Astrocyte (in vitro differentiated cells and primary cell): ENCODE measurements around the gene MYPN. TPM values are rescaled to one million over a fixed set of nuclear protein-coding genes. Genes with fewer than 3 reads are reported as not detected.
A peak's percentile ranks its signal among the peaks of the same experiment; 100 is the strongest.

Source experiments
- DNase-seq: peaks from one replicate; pipeline ENCODE4 v3.0.0-alpha.2; 2010; ENCODE audit warnings: low read depth
- FAIRE-seq: peaks from 2 replicates; lab custom pipeline; 2011; peaks lifted over from hg19 to GRCh38; lab: Jason Lieb, UNC
- H2AFZ ChIP-seq: 2 replicates; pipeline ENCODE4 v1.6.0; 2012; ENCODE audit warnings: low read depth, low read length, inconsistent platforms
- H3K27ac ChIP-seq: 2 replicates; pipeline ENCODE4 v1.5.1; 2011; ENCODE audit warnings: low read depth, low read length, inconsistent platforms
- H3K27me3 ChIP-seq: 2 replicates; pipeline ENCODE4 v1.6.0; 2011; ENCODE audit warnings: low read length, inconsistent platforms; ENCODE audit not compliant: insufficient read depth
- H3K36me3 ChIP-seq: 2 replicates; pipeline ENCODE4 v1.5.1; 2011; ENCODE audit warnings: low read length, inconsistent platforms; ENCODE audit not compliant: insufficient read depth
- H3K4me1 ChIP-seq: 2 replicates; pipeline ENCODE4 v1.5.1; 2011; ENCODE audit warnings: low read length, inconsistent platforms; ENCODE audit not compliant: insufficient read depth
- H3K4me2 ChIP-seq: 2 replicates; pipeline ENCODE4 v1.6.0; 2012; ENCODE audit warnings: low read length, inconsistent platforms
- H3K4me3 ChIP-seq: 2 replicates; pipeline ENCODE4 v1.5.1; 2011; ENCODE audit warnings: low read depth, mild to moderate bottlenecking, low read length, inconsistent platforms; ENCODE audit not compliant: insufficient read depth
- H3K79me2 ChIP-seq: 2 replicates; pipeline ENCODE4 v1.6.0; 2012; ENCODE audit warnings: mild to moderate bottlenecking, low read length, inconsistent platforms; ENCODE audit not compliant: insufficient read depth
- H3K9ac ChIP-seq: 2 replicates; pipeline ENCODE4 v1.6.0; 2012; ENCODE audit warnings: mild to moderate bottlenecking, low read length, inconsistent platforms
- H3K9me3 ChIP-seq: 2 replicates; pipeline ENCODE4 v1.5.1; 2012; ENCODE audit warnings: low read depth, mild to moderate bottlenecking, low read length, inconsistent platforms; ENCODE audit not compliant: insufficient read depth
- H4K20me1 ChIP-seq: 2 replicates; pipeline ENCODE4 v1.6.0; 2012; ENCODE audit warnings: low read length, inconsistent platforms; ENCODE audit not compliant: insufficient read depth
- H3K27ac Mint-ChIP-seq: one replicate; pipeline ENCODE4 v1.8.0; 2021; ENCODE audit warnings: mild to moderate bottlenecking, mixed read lengths; ENCODE audit not compliant: unreplicated experiment
- H3K27me3 Mint-ChIP-seq: one replicate; pipeline ENCODE4 v1.8.0; 2021; ENCODE audit warnings: low read depth, mixed read lengths; ENCODE audit not compliant: unreplicated experiment
- H3K36me3 Mint-ChIP-seq: one replicate; pipeline ENCODE4 v1.8.0; 2021; ENCODE audit warnings: low read depth, mixed read lengths; ENCODE audit not compliant: unreplicated experiment
- H3K4me1 Mint-ChIP-seq: one replicate; pipeline ENCODE4 v1.8.0; 2021; ENCODE audit warnings: low read depth, mixed read lengths; ENCODE audit not compliant: unreplicated experiment
- H3K4me3 Mint-ChIP-seq: one replicate; pipeline ENCODE4 v1.8.0; 2021; ENCODE audit warnings: mild to moderate bottlenecking, moderate library complexity, mixed read lengths; ENCODE audit not compliant: unreplicated experiment
- H3K9me3 Mint-ChIP-seq: one replicate; pipeline ENCODE4 v1.8.0; 2021; ENCODE audit warnings: mild to moderate bottlenecking, mixed read lengths; ENCODE audit not compliant: unreplicated experiment
- CTCF ChIP-seq: IDR thresholded peaks from 2 replicates; pipeline ENCODE4 v1.5.1; 2011; ENCODE audit warnings: low read depth, mild to moderate bottlenecking, inconsistent platforms, low read length, moderate library complexity; ENCODE audit not compliant: insufficient read depth
- EZH2 ChIP-seq: IDR thresholded peaks from 2 replicates; pipeline ENCODE4 v1.6.1; 2012; ENCODE audit warnings: mild to moderate bottlenecking, low read length, inconsistent platforms; ENCODE audit not compliant: insufficient read depth
- total RNA-seq: library from RNA; stranded (reverse); gene quantifications from 2 replicates; pipeline ENCODE4 v1.2.1, GENCODE V29; 2021

MYPN gene
- total RNA-seq, 1 donor from 2014 or later, result 0.11 TPM

- H3K79me2 ChIP-seq, result no peaks in the 10 kb centered on the region
- Mint-ChIP-seq H3K9me3 (no peaks in the 10 kb centered on the region), H3K36me3 (no peaks in the 10 kb centered on the region), H3K4me3 (peak overlapping the region; percentile 54), H3K4me1 (peaks cover 19% of the 10 kb centered on the region), H3K27me3 (no peaks in the 10 kb centered on the region), H3K27ac (no peak overlapping the region)
- H3K9ac ChIP-seq, result no peak overlapping the region
- no peaks in the 10 kb centered on the region for H4K20me1 ChIP-seq
- FAIRE-seq (no peak), DNase-seq (peak; percentile 59)
- H3K9me3 ChIP-seq, result no peaks in the 10 kb centered on the region
- no peak overlapping the region for H3K4me3 ChIP-seq
- peak overlapping the region; percentile 16 for H3K4me2 ChIP-seq
- H3K36me3 ChIP-seq, result no peaks in the 10 kb centered on the region
- H2AFZ ChIP-seq, result no peak overlapping the region
- H3K4me1 ChIP-seq, result peaks cover 34% of the 10 kb centered on the region
- no peak overlapping the region for H3K27ac ChIP-seq
- TF ChIP-seq CTCF (no peak), EZH2 (no peak)
- no peaks in the 10 kb centered on the region for H3K27me3 ChIP-seq
Measured at GRCh38 chr10:68139448-68140272, 30.4 kb downstream of the MYPN start.

- no peaks in the 10 kb centered on the region for H3K27me3 Mint-ChIP-seq
- DNase-seq (no peak), FAIRE-seq (no peak)
- H3K36me3 ChIP-seq, result no peaks in the 10 kb centered on the region
- no peak overlapping the region for H3K27ac Mint-ChIP-seq
- no peaks in the 10 kb centered on the region for H3K9me3 Mint-ChIP-seq
- no peak overlapping the region for H3K4me3 ChIP-seq
- H3K4me1 ChIP-seq, result peaks cover 10% of the 10 kb centered on the region
- H3K4me2 ChIP-seq, result no peak overlapping the region
- no peak overlapping the region for H3K4me3 Mint-ChIP-seq
- H3K36me3 Mint-ChIP-seq, result no peaks in the 10 kb centered on the region
- H3K79me2 ChIP-seq, result no peaks in the 10 kb centered on the region
- no peak overlapping the region for H3K27ac ChIP-seq
- H3K9me3 ChIP-seq, result no peaks in the 10 kb centered on the region
- no peaks in the 10 kb centered on the region for H4K20me1 ChIP-seq
- H3K9ac ChIP-seq, result no peak overlapping the region
- TF ChIP-seq CTCF (no peak), EZH2 (no peak)
- H3K4me1 Mint-ChIP-seq, result peaks cover 5% of the 10 kb centered on the region
- H2AFZ ChIP-seq, result no peak overlapping the region
- no peaks in the 10 kb centered on the region for H3K27me3 ChIP-seq
Measured at GRCh38 chr10:68142761-68143160, 33.5 kb downstream of the MYPN start.

- Histone ChIP-seq H3K36me3 (no peaks in the 10 kb centered on the region), H2AFZ (no peak overlapping the region), H3K79me2 (no peaks in the 10 kb centered on the region), H3K9me3 (no peaks in the 10 kb centered on the region), H3K27me3 (no peaks in the 10 kb centered on the region), H4K20me1 (no peaks in the 10 kb centered on the region), H3K27ac (no peak overlapping the region), H3K9ac (no peak overlapping the region), H3K4me1 (peaks cover 9% of the 10 kb centered on the region), H3K4me2 (no peak overlapping the region), H3K4me3 (no peak overlapping the region)
- no peaks in the 10 kb centered on the region for H3K27me3 Mint-ChIP-seq
- H3K4me3 Mint-ChIP-seq, result no peak overlapping the region
- TF ChIP-seq CTCF, result no peak
- TF ChIP-seq EZH2, result no peak
- H3K27ac Mint-ChIP-seq, result no peak overlapping the region
- no peak for DNase-seq
- H3K36me3 Mint-ChIP-seq, result no peaks in the 10 kb centered on the region
- no peak for FAIRE-seq
- H3K9me3 Mint-ChIP-seq, result no peaks in the 10 kb centered on the region
- H3K4me1 Mint-ChIP-seq, result peaks cover 5% of the 10 kb centered on the region
Measured at GRCh38 chr10:68144709-68145108, 35.4 kb downstream of the MYPN start.
